ENCODE results near the gene SOST.

The SOST gene

DNA sequence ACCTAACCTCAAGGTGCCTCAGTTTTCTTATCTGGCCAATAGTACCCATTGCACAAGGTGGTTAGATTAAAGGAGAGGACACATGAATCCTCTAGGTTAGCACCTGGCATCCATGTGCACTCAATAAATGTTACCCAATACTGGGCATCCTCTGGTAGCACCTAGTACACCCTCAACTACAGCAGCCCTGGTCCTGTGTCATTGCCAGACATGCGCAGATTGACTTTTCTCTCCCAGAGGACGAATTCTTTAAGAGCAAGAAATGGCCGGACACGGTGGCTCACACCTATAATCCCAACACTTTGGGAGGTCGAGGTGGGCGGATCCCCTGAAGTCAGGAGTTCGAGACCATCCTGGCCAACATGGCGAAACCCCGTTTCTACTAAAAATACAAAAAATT lies 12.9 kb upstream of the SOST start:
- Mint-ChIP-seq H3K4me3 (no peak overlapping the region), H3K27ac (no peak overlapping the region), H3K27me3 (ENCODE audit: low read depth) (no peaks in the 10 kb centered on the region), H3K9me3 (no peaks in the 10 kb centered on the region), H3K4me1 (peaks cover 21% of the 10 kb centered on the region), H3K36me3 (ENCODE audit: low read depth) (peaks cover 66% of the 10 kb centered on the region)
- TF ChIP-seq, protein P1, sequence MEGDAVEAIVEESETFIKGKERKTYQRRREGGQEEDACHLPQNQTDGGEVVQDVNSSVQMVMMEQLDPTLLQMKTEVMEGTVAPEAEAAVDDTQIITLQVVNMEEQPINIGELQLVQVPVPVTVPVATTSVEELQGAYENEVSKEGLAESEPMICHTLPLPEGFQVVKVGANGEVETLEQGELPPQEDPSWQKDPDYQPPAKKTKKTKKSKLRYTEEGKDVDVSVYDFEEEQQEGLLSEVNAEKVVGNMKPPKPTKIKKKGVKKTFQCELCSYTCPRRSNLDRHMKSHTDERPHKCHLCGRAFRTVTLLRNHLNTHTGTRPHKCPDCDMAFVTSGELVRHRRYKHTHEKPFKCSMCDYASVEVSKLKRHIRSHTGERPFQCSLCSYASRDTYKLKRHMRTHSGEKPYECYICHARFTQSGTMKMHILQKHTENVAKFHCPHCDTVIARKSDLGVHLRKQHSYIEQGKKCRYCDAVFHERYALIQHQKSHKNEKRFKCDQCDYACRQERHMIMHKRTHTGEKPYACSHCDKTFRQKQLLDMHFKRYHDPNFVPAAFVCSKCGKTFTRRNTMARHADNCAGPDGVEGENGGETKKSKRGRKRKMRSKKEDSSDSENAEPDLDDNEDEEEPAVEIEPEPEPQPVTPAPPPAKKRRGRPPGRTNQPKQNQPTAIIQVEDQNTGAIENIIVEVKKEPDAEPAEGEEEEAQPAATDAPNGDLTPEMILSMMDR (IDR thresholded peaks at IDR 0.05; ENCODE audit: unreplicated experiment in 3 of 3), result no peak

DNA sequence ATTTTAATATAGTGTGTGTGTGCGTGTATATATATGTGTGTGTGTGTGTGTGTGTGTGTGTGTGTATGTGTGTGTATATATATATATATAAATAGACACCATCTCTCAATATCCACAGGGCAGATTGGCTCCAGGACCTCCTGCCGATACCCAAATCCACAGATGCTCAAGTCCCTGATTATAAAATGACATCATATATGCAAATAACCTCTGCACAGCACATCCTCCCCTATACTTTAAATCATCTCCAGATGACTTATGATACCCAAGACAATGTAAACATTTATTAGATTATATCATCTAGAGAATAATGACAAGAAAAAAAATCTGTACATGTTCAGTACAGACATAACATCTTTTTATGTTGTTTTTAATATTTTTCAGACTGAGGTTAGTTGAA lies 12.4 kb upstream of the SOST start:
- TF ChIP-seq, protein P1 (IDR thresholded peaks at IDR 0.05; ENCODE audit: unreplicated experiment in 3 of 3), result no peak
- Mint-ChIP-seq H3K27ac (no peak overlapping the region), H3K27me3 (ENCODE audit: low read depth) (no peaks in the 10 kb centered on the region), H3K9me3 (no peaks in the 10 kb centered on the region), H3K4me3 (no peak overlapping the region), H3K36me3 (ENCODE audit: low read depth) (peaks cover 66% of the 10 kb centered on the region), H3K4me1 (peaks cover 16% of the 10 kb centered on the region)

DNA sequence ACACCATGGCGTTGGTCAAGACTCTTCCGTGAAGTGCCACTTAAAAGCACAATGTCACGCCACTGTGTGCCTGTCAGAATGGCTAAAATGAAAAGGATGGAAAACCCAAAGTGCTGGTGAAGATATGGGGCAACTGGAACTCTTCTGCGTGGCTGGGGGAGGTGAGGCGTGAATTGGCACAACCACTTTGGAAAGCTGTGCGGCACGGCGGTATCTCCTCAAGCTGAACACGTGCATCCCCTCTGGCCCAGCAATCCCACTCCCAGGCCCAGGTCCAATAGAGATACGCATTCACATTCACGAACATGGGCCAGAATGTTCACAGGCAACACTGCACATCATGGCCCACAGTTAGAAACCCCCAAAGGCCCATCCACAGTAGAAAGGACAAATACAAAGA lies 11.3 kb upstream of the SOST start:
- Mint-ChIP-seq H3K27me3 (ENCODE audit: low read depth) (no peaks in the 10 kb centered on the region), H3K4me3 (no peak overlapping the region), H3K27ac (no peak overlapping the region), H3K36me3 (ENCODE audit: low read depth) (peaks cover 60% of the 10 kb centered on the region), H3K9me3 (no peaks in the 10 kb centered on the region), H3K4me1 (peaks cover 11% of the 10 kb centered on the region)
- TF ChIP-seq, protein P1 (IDR thresholded peaks at IDR 0.05; ENCODE audit: unreplicated experiment in 3 of 3), result no peak

DNA sequence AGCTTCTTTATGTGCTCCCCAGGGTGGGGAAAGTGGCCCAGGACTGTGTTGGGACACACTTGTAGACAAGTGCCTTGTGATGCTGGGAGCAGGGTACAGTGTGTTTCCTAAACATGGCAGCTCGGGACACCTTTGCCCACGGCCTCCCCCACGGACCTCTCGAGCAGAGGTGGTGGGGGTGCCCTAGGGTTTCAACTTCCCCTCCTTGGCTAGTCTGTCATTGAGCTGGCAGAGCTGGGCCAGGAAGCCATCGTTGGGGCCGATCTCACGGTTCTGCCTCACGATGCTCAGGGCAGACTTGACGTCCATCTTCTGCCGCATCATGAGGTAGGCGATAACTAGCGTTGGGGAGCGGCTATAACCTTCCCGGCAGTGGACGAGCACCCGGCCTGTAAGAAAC lies 10.8 kb upstream of the SOST start:
- Mint-ChIP-seq H3K36me3 (ENCODE audit: low read depth) (peaks cover 58% of the 10 kb centered on the region), H3K27me3 (ENCODE audit: low read depth) (no peaks in the 10 kb centered on the region), H3K9me3 (no peaks in the 10 kb centered on the region)

DNA sequence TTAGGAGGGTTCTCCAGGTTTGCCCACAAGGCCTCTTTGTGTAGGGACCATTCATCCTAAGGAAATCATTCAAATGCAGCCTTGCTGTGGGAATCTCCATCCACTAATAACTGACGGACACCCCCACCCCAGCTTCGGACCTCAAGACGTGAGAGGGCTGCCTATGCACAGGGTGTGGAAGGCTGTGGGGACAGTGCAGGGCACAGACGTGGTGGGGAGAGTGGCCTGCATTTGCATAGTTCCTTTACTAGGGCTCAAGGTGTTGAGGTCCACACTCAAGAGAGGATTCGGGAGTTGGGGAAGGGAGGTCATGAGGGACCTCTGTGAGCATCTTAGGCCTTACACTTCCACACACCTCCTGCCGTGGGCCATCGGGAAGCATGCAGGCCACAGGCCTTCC lies 10.4 kb upstream of the SOST start:
- Mint-ChIP-seq H3K4me3 (no peak overlapping the region), H3K4me1 (peaks cover 11% of the 10 kb centered on the region), H3K27ac (no peak overlapping the region), H3K27me3 (ENCODE audit: low read depth) (no peaks in the 10 kb centered on the region), H3K36me3 (ENCODE audit: low read depth) (peaks cover 53% of the 10 kb centered on the region), H3K9me3 (no peaks in the 10 kb centered on the region)
- TF ChIP-seq, protein P1 (IDR thresholded peaks at IDR 0.05; ENCODE audit: unreplicated experiment in 3 of 3), result no peak

More for the DNA sequence above, 10.8 kb upstream of the SOST start:
- Mint-ChIP-seq H3K4me3 (no peak overlapping the region), H3K4me1 (peaks cover 11% of the 10 kb centered on the region), H3K27ac (no peak overlapping the region)
- TF ChIP-seq, protein P1 (IDR thresholded peaks at IDR 0.05; ENCODE audit: unreplicated experiment in 3 of 3), result no peak

DNA sequence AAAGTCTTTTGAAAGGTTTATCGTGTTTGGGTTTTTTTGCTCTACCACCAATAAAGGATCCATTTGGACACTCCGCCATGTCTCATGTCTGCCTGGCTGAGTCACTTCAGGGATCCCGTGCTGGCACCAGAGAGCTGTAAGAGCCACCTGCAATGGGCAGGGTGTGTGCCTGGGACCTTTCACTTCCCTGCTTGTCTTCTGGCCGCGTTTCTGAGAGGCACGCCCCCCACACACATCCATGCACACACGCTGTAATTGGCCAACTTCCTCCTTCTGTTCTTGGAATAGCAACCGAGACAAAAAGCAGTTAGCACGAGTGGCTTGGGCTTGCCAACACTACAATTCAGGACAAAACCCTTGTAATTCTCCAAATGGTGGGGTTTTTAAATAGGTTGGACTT lies 9.8 kb upstream of the SOST start:
- peaks cover 9% of the 10 kb centered on the region for H3K4me1 Mint-ChIP-seq
- no peaks in the 10 kb centered on the region for H3K27me3 Mint-ChIP-seq (ENCODE audit: low read depth)
- H3K9me3 Mint-ChIP-seq, result no peaks in the 10 kb centered on the region
- no peak overlapping the region for H3K4me3 Mint-ChIP-seq
- H3K36me3 Mint-ChIP-seq (ENCODE audit: low read depth), result peaks cover 50% of the 10 kb centered on the region
- no peak overlapping the region for H3K27ac Mint-ChIP-seq
- TF ChIP-seq, protein P1 (IDR thresholded peaks at IDR 0.05; ENCODE audit: unreplicated experiment in 3 of 3), result no peak

Data from nephron (organoid).